T follicular helper cell (primary cell): ENCODE results near the gene RASAL2.
"Not testable (repeated sequence)": the region's sequence is repeated elsewhere in the genome, so short reads cannot be mapped to it uniquely, and the experiment has no call there.

Experiments used
- DNase-seq: peaks from one replicate; pipeline ENCODE4 v3.0.0-alpha.2; 2020; ENCODE audit warnings: low read depth

The RASAL2 gene

GRCh38 chr1:178071811-178072210 is 22.1 kb upstream of the RASAL2 start:
- no peak for DNase-seq

GRCh38 chr1:178072326-178072725 is 21.6 kb upstream of the RASAL2 start:
- DNase-seq = no peak

GRCh38 chr1:178075333-178075732 is 18.6 kb upstream of the RASAL2 start:
- no peak for DNase-seq

- no peak for DNase-seq
These were observed 17.3 kb upstream of the RASAL2 start for GRCh38 chr1:178076607-178077006.

- DNase-seq = no peak
These were observed 16.0 kb upstream of the RASAL2 start for GRCh38 chr1:178077917-178078316.

- DNase-seq = no peak
These were observed 7.6 kb upstream of the RASAL2 start for GRCh38 chr1:178086294-178086693.

GRCh38 chr1:178086766-178087165 is 7.1 kb upstream of the RASAL2 start:
- DNase-seq = no peak

- no peak for DNase-seq
These were observed 5.3 kb upstream of the RASAL2 start for GRCh38 chr1:178088651-178089050.

GRCh38 chr1:178091454-178091853 is 2.5 kb upstream of the RASAL2 start:
- not testable (repeated sequence) for DNase-seq

- DNase-seq = no peak
These were observed 1.7 kb upstream of the RASAL2 start for GRCh38 chr1:178091986-178092745.

- no peak for DNase-seq
These were observed 918 bp upstream of the RASAL2 start for GRCh38 chr1:178092878-178093493.

- no peak for DNase-seq
These were observed 382 bp upstream of the RASAL2 start for GRCh38 chr1:178093494-178093950.

- DNase-seq = no peak
These were observed 1.1 kb downstream of the RASAL2 start for GRCh38 chr1:178094739-178095645.

GRCh38 chr1:178096421-178096820 is 2.5 kb downstream of the RASAL2 start:
- no peak for DNase-seq

GRCh38 chr1:178098262-178098661 is 4.4 kb downstream of the RASAL2 start:
- DNase-seq = no peak

- no peak for DNase-seq
These were observed 7.3 kb downstream of the RASAL2 start for GRCh38 chr1:178101266-178101630.

GRCh38 chr1:178101654-178102053 is 7.8 kb downstream of the RASAL2 start:
- no peak for DNase-seq

- DNase-seq = no peak
These were observed 8.3 kb downstream of the RASAL2 start for GRCh38 chr1:178102218-178102617.

GRCh38 chr1:178107823-178108222 is 13.9 kb downstream of the RASAL2 start:
- DNase-seq = no peak

GRCh38 chr1:178109348-178110143 is 15.6 kb downstream of the RASAL2 start:
- no peak for DNase-seq

- no peak for DNase-seq
These were observed 21.4 kb downstream of the RASAL2 start for GRCh38 chr1:178115260-178115659.

- DNase-seq = no peak
These were observed 24.6 kb downstream of the RASAL2 start for GRCh38 chr1:178118524-178118923.
